ENCODE measurements around the gene PRSS36. TPM values are rescaled to one million over a fixed set of nuclear protein-coding genes. Genes with fewer than 3 reads are reported as not detected.
A peak's percentile ranks its signal among the peaks of the same experiment; 100 is the strongest.
"Not testable (repeated sequence)": the region's sequence is repeated elsewhere in the genome, so short reads cannot be mapped to it uniquely, and the experiment has no call there.

The PRSS36 gene
- total RNA-seq, 1 experiment from 2014 or later = 1.3 TPM

DNA sequence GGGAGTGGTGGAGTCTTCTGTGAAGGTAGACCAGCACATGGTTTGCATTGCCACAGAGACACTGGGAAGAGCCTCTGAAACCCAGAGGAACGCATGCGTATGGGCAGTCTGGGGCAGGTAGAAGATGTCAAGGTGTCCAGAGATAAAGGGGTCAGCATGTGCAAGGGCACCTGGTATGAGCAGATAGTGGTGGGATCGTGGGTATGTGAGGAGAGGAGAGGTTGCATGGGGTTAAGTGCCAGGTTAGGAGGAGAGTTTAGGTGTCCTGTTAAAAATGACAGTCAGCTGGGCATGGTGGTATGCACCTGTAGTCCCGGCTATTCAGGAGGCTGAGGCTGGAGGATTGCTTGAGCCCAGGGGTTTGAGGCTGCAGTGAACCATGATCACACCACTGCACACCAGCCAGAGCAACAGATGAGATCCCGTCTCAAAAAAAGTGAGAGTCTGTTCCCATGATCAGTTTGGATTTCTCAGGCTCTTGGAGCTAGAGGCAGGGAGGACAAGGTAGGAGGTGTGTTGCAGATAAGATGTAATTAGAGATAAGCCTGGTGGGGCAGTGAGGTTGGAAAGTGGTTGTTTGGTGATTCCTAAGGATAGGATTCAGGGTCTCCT lies 49.7 kb upstream of the PRSS36 start:
- Mint-ChIP-seq H3K27me3 (ENCODE audit: low read depth) (peaks cover 14% of the 10 kb centered on the region), H3K4me3 (no peak overlapping the region), H3K4me1 (peaks cover 23% of the 10 kb centered on the region), H3K27ac (peak overlapping the region; percentile 46), H3K36me3 (peaks cover 27% of the 10 kb centered on the region), H3K9me3 (no peaks in the 10 kb centered on the region)
- DNase-seq (ENCODE audit: low spot score) = no peak
- ATAC-seq = no peak
- CTCF ChIA-PET = interaction anchor here (1.7 kb wide), 2 partner anchors 57 to 134 kb away, joined by 6 to 7 read pairs; no protein-coding TSS in a partner anchor
- TF ChIP-seq, protein P1, sequence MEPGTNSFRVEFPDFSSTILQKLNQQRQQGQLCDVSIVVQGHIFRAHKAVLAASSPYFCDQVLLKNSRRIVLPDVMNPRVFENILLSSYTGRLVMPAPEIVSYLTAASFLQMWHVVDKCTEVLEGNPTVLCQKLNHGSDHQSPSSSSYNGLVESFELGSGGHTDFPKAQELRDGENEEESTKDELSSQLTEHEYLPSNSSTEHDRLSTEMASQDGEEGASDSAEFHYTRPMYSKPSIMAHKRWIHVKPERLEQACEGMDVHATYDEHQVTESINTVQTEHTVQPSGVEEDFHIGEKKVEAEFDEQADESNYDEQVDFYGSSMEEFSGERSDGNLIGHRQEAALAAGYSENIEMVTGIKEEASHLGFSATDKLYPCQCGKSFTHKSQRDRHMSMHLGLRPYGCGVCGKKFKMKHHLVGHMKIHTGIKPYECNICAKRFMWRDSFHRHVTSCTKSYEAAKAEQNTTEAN (CRISPR knock-in tag; IDR thresholded peaks at IDR 0.05) = no peak
- TF ChIP-seq ZNF219 (CRISPR knock-in tag; IDR thresholded peaks at IDR 0.05; ENCODE audit: borderline replicate concordance) (no peak), ZNF512 (CRISPR knock-in tag; IDR thresholded peaks at IDR 0.05; ENCODE audit: borderline replicate concordance) (no peak), ELF4 (CRISPR knock-in tag; IDR thresholded peaks at IDR 0.05; ENCODE audit: low read depth) (no peak), TP53 (CRISPR knock-in tag; IDR thresholded peaks at IDR 0.05) (no peak), ZNF317 (CRISPR knock-in tag; IDR thresholded peaks at IDR 0.05; ENCODE audit: borderline replicate concordance, low read depth) (no peak), PRRX2 (CRISPR knock-in tag; IDR thresholded peaks at IDR 0.05) (peak; percentile 83; the same call in 1 of the 2 replicates), ZNF416 (CRISPR knock-in tag; IDR thresholded peaks at IDR 0.05) (peak; percentile 83; the same call in 1 of the 2 replicates), ZNF671 (CRISPR knock-in tag; IDR thresholded peaks at IDR 0.05) (0 out of 2 replicates have a peak, but pooled peaks have one; percentile 14), NFE2L1 (CRISPR knock-in tag; IDR thresholded peaks at IDR 0.05) (no peak)
- TF ChIP-seq, protein P2, sequence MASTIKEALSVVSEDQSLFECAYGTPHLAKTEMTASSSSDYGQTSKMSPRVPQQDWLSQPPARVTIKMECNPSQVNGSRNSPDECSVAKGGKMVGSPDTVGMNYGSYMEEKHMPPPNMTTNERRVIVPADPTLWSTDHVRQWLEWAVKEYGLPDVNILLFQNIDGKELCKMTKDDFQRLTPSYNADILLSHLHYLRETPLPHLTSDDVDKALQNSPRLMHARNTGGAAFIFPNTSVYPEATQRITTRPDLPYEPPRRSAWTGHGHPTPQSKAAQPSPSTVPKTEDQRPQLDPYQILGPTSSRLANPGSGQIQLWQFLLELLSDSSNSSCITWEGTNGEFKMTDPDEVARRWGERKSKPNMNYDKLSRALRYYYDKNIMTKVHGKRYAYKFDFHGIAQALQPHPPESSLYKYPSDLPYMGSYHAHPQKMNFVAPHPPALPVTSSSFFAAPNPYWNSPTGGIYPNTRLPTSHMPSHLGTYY (CRISPR knock-in tag; IDR thresholded peaks at IDR 0.05) = peak; percentile 25; the same call in 1 of the 2 replicates
- POLR2A ChIA-PET = interaction anchor here (1.4 to 2.3 kb wide), 2 partner anchors 15 to 19 kb away, joined by 6 to 11 read pairs; partner anchors contain the start of gene FUS

DNA sequence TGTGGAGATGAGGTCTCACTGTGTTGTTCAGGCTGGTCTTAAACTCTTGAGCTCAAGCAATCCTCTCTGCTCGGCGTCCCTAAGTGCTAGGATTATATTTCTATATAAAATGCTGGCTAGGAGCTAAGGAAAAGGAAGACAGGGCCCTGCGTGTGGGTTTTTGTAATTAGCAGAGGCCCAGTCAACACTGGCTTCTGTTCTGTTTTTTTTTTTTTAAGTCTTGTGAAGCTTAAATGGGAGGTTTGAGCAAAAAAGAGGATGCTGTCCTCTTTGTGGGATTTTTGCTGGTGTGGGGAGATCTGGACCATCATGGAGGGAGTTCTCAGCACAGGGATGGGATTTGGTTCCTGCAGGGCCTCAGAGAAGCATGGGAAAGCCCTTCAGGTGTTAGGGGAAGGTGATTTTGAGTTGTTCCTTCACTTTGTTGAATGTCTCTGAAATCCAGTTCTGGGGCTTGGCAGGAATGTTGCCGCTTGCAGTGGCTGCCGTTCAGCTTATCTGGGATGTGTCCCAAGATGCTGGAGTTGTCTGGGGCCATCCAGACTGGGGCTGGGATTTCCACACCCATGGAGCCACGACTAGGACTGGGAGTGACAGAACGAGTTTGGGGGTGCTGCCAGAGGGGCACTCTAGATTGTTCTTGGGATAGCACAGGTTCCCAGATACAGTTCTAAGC lies 48.5 kb upstream of the PRSS36 start:
- POLR2A ChIA-PET = interaction anchor here (0.6 to 2.3 kb wide), 5 partner anchors 14 to 184 kb away, joined by 3 to 6 read pairs (median 3); partner anchors contain the start of gene FUS
- ATAC-seq (no peak), DNase-seq (ENCODE audit: low spot score) (no peak)
- Mint-ChIP-seq H3K4me1 (peaks cover 23% of the 10 kb centered on the region), H3K9me3 (no peaks in the 10 kb centered on the region), H3K4me3 (no peak overlapping the region), H3K36me3 (peaks cover 37% of the 10 kb centered on the region), H3K27ac (peak overlapping the region; percentile 85), H3K27me3 (ENCODE audit: low read depth) (peaks cover 8% of the 10 kb centered on the region)
- TF ChIP-seq CBFB (CRISPR knock-in tag; IDR thresholded peaks at IDR 0.05; ENCODE audit: low read depth) = no peak
- TF ChIP-seq PRRX2 (CRISPR knock-in tag; IDR thresholded peaks at IDR 0.05) = 0 out of 2 replicates have a peak, but pooled peaks have one; percentile 58
- CTCF ChIA-PET = interaction anchor here (1.6 to 1.7 kb wide), 3 partner anchors 56 to 184 kb away, joined by 6 to 9 read pairs (median 7); no protein-coding TSS in a partner anchor

DNA sequence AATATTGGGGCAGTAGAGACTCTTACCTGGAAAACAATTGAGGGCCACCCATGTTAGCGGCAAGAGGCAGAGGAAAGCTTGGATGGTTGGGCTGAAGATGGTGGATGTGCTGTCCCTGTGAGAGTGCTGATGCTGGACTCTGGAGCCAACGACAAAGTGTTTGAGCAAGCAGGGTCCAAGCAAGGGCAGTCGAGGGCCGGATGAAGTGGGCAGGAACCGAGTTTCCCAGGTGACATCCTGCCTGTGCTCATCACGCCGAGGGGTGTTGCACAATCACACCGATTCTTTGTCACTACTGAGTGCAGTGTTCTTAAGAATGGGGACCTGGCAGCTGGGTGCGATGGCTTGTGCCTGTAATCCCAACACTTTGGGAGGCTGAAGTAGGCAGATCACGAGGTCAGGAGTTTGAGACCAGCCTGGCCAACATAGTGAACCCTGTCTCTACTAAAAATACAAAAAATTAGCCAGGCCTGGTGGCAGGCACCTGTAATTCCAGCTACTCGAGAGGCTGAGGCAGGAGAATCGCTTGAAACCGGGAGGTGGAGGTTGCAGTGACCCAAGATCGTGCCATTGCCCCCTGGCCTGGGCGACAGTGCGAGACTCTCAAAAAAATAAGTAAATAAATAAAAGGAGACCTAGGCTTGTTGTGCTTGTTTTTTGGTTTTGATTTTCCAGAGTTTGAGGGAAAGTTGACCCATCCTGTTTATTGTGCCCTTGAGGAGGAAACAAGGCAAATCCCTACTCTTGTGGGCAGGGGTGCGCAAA lies 46.6 kb upstream of the PRSS36 start:
- TF ChIP-seq CREM (CRISPR knock-in tag; IDR thresholded peaks at IDR 0.05) (no peak), TCF7 (CRISPR knock-in tag; IDR thresholded peaks at IDR 0.05; ENCODE audit: low read depth) (no peak), NFATC4 (CRISPR knock-in tag; IDR thresholded peaks at IDR 0.05) (0 out of 2 replicates have a peak, but pooled peaks have one; percentile 36), ESRRA (CRISPR knock-in tag; IDR thresholded peaks at IDR 0.05; ENCODE audit: borderline replicate concordance) (no peak), CREB1 (CRISPR knock-in tag; IDR thresholded peaks at IDR 0.05) (no peak)
- no peaks in the 10 kb centered on the region for H3K9me3 Mint-ChIP-seq
- POLR2A ChIA-PET = interaction anchor here (1.4 kb wide), 1 partner anchor 79 kb away, joined by 4 read pairs; the partner anchor contains the start of gene KAT8
- no peak for DNase-seq (ENCODE audit: low spot score)
- H3K27ac Mint-ChIP-seq = no peak overlapping the region
- H3K4me3 Mint-ChIP-seq = no peak overlapping the region
- CTCF ChIA-PET = no interaction called here
- peaks cover 55% of the 10 kb centered on the region for H3K36me3 Mint-ChIP-seq
- ATAC-seq = no peak
- peaks cover 17% of the 10 kb centered on the region for H3K4me1 Mint-ChIP-seq
- no peaks in the 10 kb centered on the region for H3K27me3 Mint-ChIP-seq (ENCODE audit: low read depth)

GRCh38 chr16:31195861-31196260 lies 46.0 kb upstream of the PRSS36 start:
- H3K27me3 Mint-ChIP-seq (ENCODE audit: low read depth); CTCF ChIA-PET; H3K27ac Mint-ChIP-seq; ATAC-seq; H3K9me3 Mint-ChIP-seq; DNase-seq (ENCODE audit: low spot score); POLR2A ChIA-PET; H3K4me3 Mint-ChIP-seq: not testable (repeated sequence)
- Mint-ChIP-seq H3K36me3 (peaks cover 62% of the 10 kb centered on the region), H3K4me1 (peaks cover 10% of the 10 kb centered on the region; the same call in 1 of the 2 replicates)
